PC-9 (cell line): Measurements from ENCODE around the gene GALR2. TPM values are rescaled to one million over a fixed set of nuclear protein-coding genes. Genes with fewer than 3 reads are reported as not detected.

Experiments used
- BruUV-seq: library from RNA; stranded (reverse); fragments of 400-500 nt; replicated peaks from 2 replicates; lab custom pipeline; 2021; lab: Mats Ljungman, UMichigan
- CTCF ChIA-PET: fragments of 300-600 bp; sonication (Branson Sonifier 250); formaldehyde crosslinking; loops from one replicate; lab custom pipeline; 2022; ENCODE audit warnings: antibody characterized with exemption; lab: Charles Lee
- POLR2A ChIA-PET: fragments of 300-600 bp; sonication (Branson Sonifier 250); formaldehyde crosslinking; loops from one replicate; lab custom pipeline; 2022; ENCODE audit warnings: antibody characterized with exemption; ENCODE audit not compliant: unreplicated experiment; lab: Charles Lee
- DNase-seq, 2 experiments: peaks; one replicate each; pipeline versions ENCODE4 v3.0.0 to v3.0.0-alpha.2; 2015 to 2022; ENCODE audit warnings: mixed read lengths in 1 of 2
- H2AFZ ChIP-seq: fragments of 200-600 bp; sonication (generic); 2 replicates; pipeline ENCODE4 v1.8.1; 2017; ENCODE audit warnings: antibody characterized with exemption
- H3F3A ChIP-seq: fragments of 200-600 bp; sonication (generic); 2 replicates; pipeline ENCODE4 v1.8.1; 2017; ENCODE audit warnings: antibody characterized with exemption, mild to moderate bottlenecking, low read depth; ENCODE audit not compliant: insufficient read depth
- H3K27ac ChIP-seq: fragments of 200-600 bp; sonication (generic); 2 replicates; pipeline ENCODE4 v1.6.1; 2016; ENCODE audit warnings: mixed run types
- H3K27me3 ChIP-seq: fragments of 200-600 bp; sonication (generic); 2 replicates; pipeline ENCODE4 v1.6.1; 2016; ENCODE audit warnings: low read depth, mixed run types; ENCODE audit not compliant: insufficient read depth
- H3K36me3 ChIP-seq: fragments of 200-600 bp; sonication (generic); 2 replicates; pipeline ENCODE4 v1.6.1; 2016; ENCODE audit warnings: low read depth, mixed run types
- H3K4me1 ChIP-seq: fragments of 200-600 bp; sonication (generic); replicated peaks from 2 replicates; pipeline ENCODE4 v1.6.1; 2016; ENCODE audit warnings: mixed run types; ENCODE audit not compliant: insufficient read depth
- H3K4me2 ChIP-seq: fragments of 200-600 bp; sonication (generic); 2 replicates; pipeline ENCODE4 v1.6.1; 2017; ENCODE audit warnings: mixed run types
- H3K4me3 ChIP-seq: fragments of 200-600 bp; sonication (generic); 2 replicates; pipeline ENCODE4 v1.6.1; 2016; ENCODE audit warnings: mixed run types
- H3K79me2 ChIP-seq: fragments of 200-600 bp; sonication (generic); 2 replicates; pipeline ENCODE4 v1.6.1; 2017; ENCODE audit warnings: low read depth, mixed run types
- H3K9me2 ChIP-seq: fragments of 200-600 bp; sonication (generic); 2 replicates; pipeline ENCODE4 v1.8.1; 2017; ENCODE audit warnings: mild to moderate bottlenecking; ENCODE audit not compliant: insufficient read depth
- H3K9me3 ChIP-seq: fragments of 200-600 bp; sonication (generic); 2 replicates; pipeline ENCODE4 v1.8.1; 2016; ENCODE audit warnings: low read depth; ENCODE audit not compliant: insufficient read depth
- H4K20me1 ChIP-seq: fragments of 200-600 bp; sonication (generic); 2 replicates; pipeline ENCODE4 v1.8.1; 2017; ENCODE audit not compliant: insufficient read depth
- EZH2 ChIP-seq: fragments of 200-600 bp; sonication (generic); IDR thresholded peaks from 2 replicates; pipeline ENCODE4 v1.8.0; 2017; ENCODE audit warnings: antibody characterized with exemption, low read depth
- intact Hi-C: fragments of 100-400 bp; cut with micrococcal nuclease; formaldehyde crosslinking; loops from one replicate; pipeline ENCODE4 v1.10.0; 2022; ENCODE audit not compliant: unreplicated experiment
- total RNA-seq: library from RNA; stranded (reverse); gene quantifications from 2 replicates; pipeline ENCODE4 v1.2.3, GENCODE V29; 2021
- TF ChIP-seq, protein P1 (sequence below): fragments of 200-600 bp; sonication (generic); conservative IDR thresholded peaks from 2 replicates; pipeline ENCODE4 v1.6.1; 2017; ENCODE audit warnings: mixed run types, antibody characterized with exemption, mild to moderate bottlenecking, moderate library complexity

The GALR2 gene
- total RNA-seq, 1 experiment from 2014 or later = 3.0 TPM

DNA sequence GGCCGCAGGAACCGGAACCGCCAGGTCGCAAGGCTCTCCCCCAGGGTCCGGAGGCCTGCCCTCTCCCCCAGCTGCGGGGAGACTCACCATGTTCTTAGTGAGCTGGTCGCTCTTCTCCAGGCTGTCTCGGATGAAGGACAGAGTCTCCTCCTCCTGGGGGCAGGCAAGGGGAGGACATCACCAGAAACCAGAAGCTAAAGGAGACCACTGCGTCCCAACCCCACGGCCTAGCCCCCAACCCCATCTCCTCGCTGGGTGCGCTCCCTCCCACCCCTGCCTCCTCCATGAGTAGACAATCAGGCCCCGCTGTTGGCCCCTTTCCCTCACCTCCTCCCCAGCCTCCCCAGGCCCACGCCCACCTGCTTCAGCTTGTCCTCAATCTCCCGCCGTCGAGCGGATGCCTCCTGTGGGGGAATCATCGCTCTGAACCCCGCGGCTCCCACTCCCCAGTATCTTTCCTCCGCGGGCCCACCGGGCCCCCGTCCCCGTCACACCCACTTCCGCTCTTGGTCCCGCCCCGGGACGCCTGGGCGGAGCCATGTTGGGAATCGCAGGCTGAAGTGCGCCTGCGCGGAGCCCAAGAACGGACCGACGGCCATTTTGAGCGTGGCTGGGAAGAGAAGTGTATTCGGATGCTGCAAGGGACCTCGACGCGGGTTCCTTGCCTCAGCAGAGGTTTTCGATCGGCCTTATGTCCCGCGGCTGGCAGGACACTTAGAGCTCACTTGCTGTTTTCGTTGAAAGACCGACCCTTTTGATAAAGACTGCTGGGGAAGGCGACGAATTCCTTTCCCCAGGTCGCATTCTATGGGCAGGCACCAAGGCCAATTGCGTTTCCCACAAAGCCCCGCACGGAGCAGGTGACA, 28.9 kb downstream of the GALR2 start, which contains the start of gene EXOC7:
Gene EXOC7 (minus strand): TSS at position 514 of the 866 bp plus-strand sequence. CDS start 95 bp downstream, at position 419.
- Histone ChIP-seq H3K9me3 (no peaks in the 10 kb centered on the region), H3K4me1 (peaks cover 7% of the 10 kb centered on the region), H3K4me2 (peak within 1 kb of the TSS; percentile 91), H4K20me1 (no peaks in the 10 kb centered on the region), H3F3A (peaks cover 6% of the 10 kb centered on the region; the same call in 1 of the 2 replicates), H3K79me2 (peaks cover 17% of the 10 kb centered on the region), H3K4me3 (peak within 1 kb of the TSS; percentile 86), H3K27ac (peak within 1 kb of the TSS; percentile 73), H3K36me3 (no peaks in the 10 kb centered on the region), H3K27me3 (no peaks in the 10 kb centered on the region), H3K9me2 (no peaks in the 10 kb centered on the region), H2AFZ (peak within 1 kb of the TSS; percentile 81)
- CTCF ChIA-PET = interaction anchor here (0.6 to 1.2 kb wide), 4 partner anchors 50 to 123 kb away, joined by 3 to 18 read pairs (median 8); no protein-coding TSS in a partner anchor
- intact Hi-C loops = loop anchor here (10.0 kb wide), 1 partner anchor 199 kb away; the partner anchor contains the start of gene MRPL38
- no peak for TF ChIP-seq EZH2
- TF ChIP-seq, protein P1, sequence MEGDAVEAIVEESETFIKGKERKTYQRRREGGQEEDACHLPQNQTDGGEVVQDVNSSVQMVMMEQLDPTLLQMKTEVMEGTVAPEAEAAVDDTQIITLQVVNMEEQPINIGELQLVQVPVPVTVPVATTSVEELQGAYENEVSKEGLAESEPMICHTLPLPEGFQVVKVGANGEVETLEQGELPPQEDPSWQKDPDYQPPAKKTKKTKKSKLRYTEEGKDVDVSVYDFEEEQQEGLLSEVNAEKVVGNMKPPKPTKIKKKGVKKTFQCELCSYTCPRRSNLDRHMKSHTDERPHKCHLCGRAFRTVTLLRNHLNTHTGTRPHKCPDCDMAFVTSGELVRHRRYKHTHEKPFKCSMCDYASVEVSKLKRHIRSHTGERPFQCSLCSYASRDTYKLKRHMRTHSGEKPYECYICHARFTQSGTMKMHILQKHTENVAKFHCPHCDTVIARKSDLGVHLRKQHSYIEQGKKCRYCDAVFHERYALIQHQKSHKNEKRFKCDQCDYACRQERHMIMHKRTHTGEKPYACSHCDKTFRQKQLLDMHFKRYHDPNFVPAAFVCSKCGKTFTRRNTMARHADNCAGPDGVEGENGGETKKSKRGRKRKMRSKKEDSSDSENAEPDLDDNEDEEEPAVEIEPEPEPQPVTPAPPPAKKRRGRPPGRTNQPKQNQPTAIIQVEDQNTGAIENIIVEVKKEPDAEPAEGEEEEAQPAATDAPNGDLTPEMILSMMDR = no peak; the same call in 1 of the 2 replicates
- peak; percentile 69 to 92 for DNase-seq
- no TSS peak for BruUV-seq
- POLR2A ChIA-PET = interaction anchor here (0.5 to 1.0 kb wide), 7 partner anchors 13 to 117 kb away, joined by 3 to 20 read pairs (median 5); partner anchors contain the start of gene SRP68

- POLR2A ChIA-PET = interaction anchor here (0.6 to 1.0 kb wide), 4 partner anchors 26 to 259 kb away, joined by 3 to 12 read pairs (median 5); partner anchors contain the start of genes FBF1 and SRP68
- peaks cover 17% of the 10 kb centered on the region for H3K79me2 ChIP-seq
- H3K27me3 ChIP-seq = no peaks in the 10 kb centered on the region
- no peaks in the 10 kb centered on the region for H3K9me3 ChIP-seq
- intact Hi-C loops = loop anchor here (10.0 kb wide), 1 partner anchor 200 kb away; the partner anchor contains the start of gene MRPL38
- CTCF ChIA-PET = interaction anchor here (0.6 to 1.1 kb wide), 3 partner anchors 68 to 124 kb away, joined by 3 to 18 read pairs (median 5); no protein-coding TSS in a partner anchor
- H2AFZ ChIP-seq = peak overlapping the region; percentile 81; the same call in 1 of the 2 replicates
- H3K9me2 ChIP-seq = no peaks in the 10 kb centered on the region
- H3K4me2 ChIP-seq = peak overlapping the region; percentile 91
- H3K4me1 ChIP-seq = peaks cover 7% of the 10 kb centered on the region
- H3F3A ChIP-seq = peaks cover 6% of the 10 kb centered on the region; the same call in 1 of the 2 replicates
- H4K20me1 ChIP-seq = no peaks in the 10 kb centered on the region
- H3K36me3 ChIP-seq = no peaks in the 10 kb centered on the region
- no peak for DNase-seq
- peak overlapping the region; percentile 86 for H3K4me3 ChIP-seq
- TSS peak; percentile 97 for BruUV-seq
- no peak for TF ChIP-seq EZH2
- TF ChIP-seq, protein P1 = no peak
- peak overlapping the region; percentile 73 for H3K27ac ChIP-seq
Measured at GRCh38 chr17:76104140-76104895, 29.7 kb downstream of the GALR2 start.
